HEK293 (cell line): ENCODE data around the gene DOK6.
A peak's percentile ranks its signal among the peaks of the same experiment; 100 is the strongest.

Experiments
- CTCF ChIP-seq: fragments of 450-650 bp; formaldehyde crosslinking; IDR thresholded peaks from 2 replicates; pipeline ENCODE4 v1.5.1; 2016; ENCODE audit warnings: missing biosample characterization, missing genetic modification characterization
- IKZF3 ChIP-seq: fragments of 450-650 bp; IDR thresholded peaks from 2 replicates; pipeline ENCODE4 v1.5.0; 2018; ENCODE audit warnings: missing biosample characterization, mild to moderate bottlenecking, missing genetic modification characterization, moderate library complexity
- KLF7 ChIP-seq: fragments of 450-650 bp; formaldehyde crosslinking; IDR thresholded peaks from 2 replicates; pipeline ENCODE4 v1.5.1; 2016; ENCODE audit warnings: missing biosample characterization, missing genetic modification characterization, borderline replicate concordance
- MEIS1 ChIP-seq: sonication (generic); formaldehyde crosslinking; IDR thresholded peaks from 2 replicates; pipeline ENCODE4 v1.8.1; 2022; ENCODE audit warnings: missing genetic modification reagents, mild to moderate bottlenecking, borderline replicate concordance
- PRDM2 ChIP-seq: fragments of 450-650 bp; formaldehyde crosslinking; IDR thresholded peaks from 2 replicates; pipeline ENCODE4 v1.5.1; 2016; ENCODE audit warnings: missing biosample characterization, missing genetic modification characterization, borderline replicate concordance
- PRDM4 ChIP-seq: fragments of 450-650 bp; formaldehyde crosslinking; IDR thresholded peaks from 2 replicates; pipeline ENCODE4 v1.5.1; 2017; ENCODE audit warnings: missing biosample characterization, missing genetic modification characterization
- SCRT1 ChIP-seq: fragments of 450-650 bp; formaldehyde crosslinking; IDR thresholded peaks from 2 replicates; pipeline ENCODE4 v1.5.1; 2016; ENCODE audit warnings: missing biosample characterization, missing genetic modification characterization, borderline replicate concordance
- YY2 ChIP-seq: fragments of 450-650 bp; formaldehyde crosslinking; IDR thresholded peaks from 2 replicates; pipeline ENCODE4 v1.5.1; 2016; ENCODE audit warnings: missing biosample characterization, missing genetic modification characterization
- ZFP37 ChIP-seq: fragments of 450-650 bp; formaldehyde crosslinking; IDR thresholded peaks from 2 replicates; pipeline ENCODE4 v1.5.1; 2016; ENCODE audit warnings: missing biosample characterization, missing genetic modification characterization
- ZNF157 ChIP-seq: fragments of 450-650 bp; formaldehyde crosslinking; IDR thresholded peaks from 2 replicates; pipeline ENCODE4 v1.5.1; 2016; ENCODE audit warnings: missing biosample characterization, missing genetic modification characterization
- ZNF16 ChIP-seq: fragments of 450-650 bp; formaldehyde crosslinking; IDR thresholded peaks from 2 replicates; pipeline ENCODE4 v1.5.1; 2016; ENCODE audit warnings: low read depth, missing biosample characterization, missing genetic modification characterization
- ZNF23 ChIP-seq: fragments of 450-650 bp; formaldehyde crosslinking; IDR thresholded peaks from 2 replicates; pipeline ENCODE4 v1.5.1; 2016; ENCODE audit warnings: missing biosample characterization, missing genetic modification characterization, borderline replicate concordance
- ZNF366 ChIP-seq: fragments of 450-650 bp; formaldehyde crosslinking; conservative IDR thresholded peaks from 2 replicates; pipeline ENCODE4 v1.5.1; 2016; ENCODE audit warnings: missing biosample characterization, missing genetic modification characterization
- ZNF629 ChIP-seq: fragments of 450-650 bp; formaldehyde crosslinking; IDR thresholded peaks from 2 replicates; pipeline ENCODE4 v1.5.1; 2017; ENCODE audit warnings: missing biosample characterization, missing genetic modification characterization
- ZNF707 ChIP-seq: fragments of 450-650 bp; formaldehyde crosslinking; IDR thresholded peaks from 2 replicates; pipeline ENCODE4 v1.5.1; 2016; ENCODE audit warnings: missing biosample characterization, missing genetic modification characterization
- ZNF843 ChIP-seq: fragments of 450-650 bp; formaldehyde crosslinking; IDR thresholded peaks from 2 replicates; pipeline ENCODE4 v1.5.1; 2016; ENCODE audit warnings: missing biosample characterization, missing genetic modification characterization
- TF ChIP-seq, protein P1 (sequence below): fragments of 450-650 bp; formaldehyde crosslinking; IDR thresholded peaks from 2 replicates; pipeline ENCODE4 v1.5.0; 2017; ENCODE audit warnings: missing biosample characterization, missing genetic modification characterization, borderline replicate concordance
- TF ChIP-seq, protein P2 (sequence below): fragments of 450-650 bp; formaldehyde crosslinking; IDR thresholded peaks from 2 replicates; pipeline ENCODE4 v1.5.1; 2016; ENCODE audit warnings: missing biosample characterization, missing genetic modification characterization
- TF ChIP-seq, protein P3 (sequence below): fragments of 450-650 bp; formaldehyde crosslinking; IDR thresholded peaks from 2 replicates; pipeline ENCODE4 v1.5.1; 2016; ENCODE audit warnings: missing biosample characterization, missing genetic modification characterization

Gene DOK6

GRCh38 chr18:69845593-69846506, 445.2 kb downstream of the DOK6 start (continued):
- no peak for TF ChIP-seq PRDM2 (tag by site-specific recombination)
- TF ChIP-seq ZNF843 (tag by site-specific recombination) = peak; percentile 79
- TF ChIP-seq, protein P1, sequence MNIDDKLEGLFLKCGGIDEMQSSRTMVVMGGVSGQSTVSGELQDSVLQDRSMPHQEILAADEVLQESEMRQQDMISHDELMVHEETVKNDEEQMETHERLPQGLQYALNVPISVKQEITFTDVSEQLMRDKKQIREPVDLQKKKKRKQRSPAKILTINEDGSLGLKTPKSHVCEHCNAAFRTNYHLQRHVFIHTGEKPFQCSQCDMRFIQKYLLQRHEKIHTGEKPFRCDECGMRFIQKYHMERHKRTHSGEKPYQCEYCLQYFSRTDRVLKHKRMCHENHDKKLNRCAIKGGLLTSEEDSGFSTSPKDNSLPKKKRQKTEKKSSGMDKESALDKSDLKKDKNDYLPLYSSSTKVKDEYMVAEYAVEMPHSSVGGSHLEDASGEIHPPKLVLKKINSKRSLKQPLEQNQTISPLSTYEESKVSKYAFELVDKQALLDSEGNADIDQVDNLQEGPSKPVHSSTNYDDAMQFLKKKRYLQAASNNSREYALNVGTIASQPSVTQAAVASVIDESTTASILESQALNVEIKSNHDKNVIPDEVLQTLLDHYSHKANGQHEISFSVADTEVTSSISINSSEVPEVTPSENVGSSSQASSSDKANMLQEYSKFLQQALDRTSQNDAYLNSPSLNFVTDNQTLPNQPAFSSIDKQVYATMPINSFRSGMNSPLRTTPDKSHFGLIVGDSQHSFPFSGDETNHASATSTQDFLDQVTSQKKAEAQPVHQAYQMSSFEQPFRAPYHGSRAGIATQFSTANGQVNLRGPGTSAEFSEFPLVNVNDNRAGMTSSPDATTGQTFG (tag by site-specific recombination) = no peak
- TF ChIP-seq, protein P2, sequence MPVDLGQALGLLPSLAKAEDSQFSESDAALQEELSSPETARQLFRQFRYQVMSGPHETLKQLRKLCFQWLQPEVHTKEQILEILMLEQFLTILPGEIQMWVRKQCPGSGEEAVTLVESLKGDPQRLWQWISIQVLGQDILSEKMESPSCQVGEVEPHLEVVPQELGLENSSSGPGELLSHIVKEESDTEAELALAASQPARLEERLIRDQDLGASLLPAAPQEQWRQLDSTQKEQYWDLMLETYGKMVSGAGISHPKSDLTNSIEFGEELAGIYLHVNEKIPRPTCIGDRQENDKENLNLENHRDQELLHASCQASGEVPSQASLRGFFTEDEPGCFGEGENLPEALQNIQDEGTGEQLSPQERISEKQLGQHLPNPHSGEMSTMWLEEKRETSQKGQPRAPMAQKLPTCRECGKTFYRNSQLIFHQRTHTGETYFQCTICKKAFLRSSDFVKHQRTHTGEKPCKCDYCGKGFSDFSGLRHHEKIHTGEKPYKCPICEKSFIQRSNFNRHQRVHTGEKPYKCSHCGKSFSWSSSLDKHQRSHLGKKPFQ (tag by site-specific recombination) = peak; percentile 79; the same call in 1 of the 2 replicates
- TF ChIP-seq ZNF157 (tag by site-specific recombination) = no peak
- TF ChIP-seq CTCF = peak; percentile 37; the same call in 1 of the 2 replicates
- TF ChIP-seq ZNF629 (tag by site-specific recombination) = peak; percentile 51; the same call in 1 of the 2 replicates
- no peak for TF ChIP-seq ZNF707
- no peak for TF ChIP-seq MEIS1 (CRISPR knock-in tag)
- TF ChIP-seq YY2 (tag by site-specific recombination) = no peak
- no peak for TF ChIP-seq ZNF16
- peak; percentile 78 for TF ChIP-seq SCRT1 (tag by site-specific recombination)
- TF ChIP-seq ZNF23 (tag by site-specific recombination) = no peak
- no peak for TF ChIP-seq KLF7 (tag by site-specific recombination)
- TF ChIP-seq ZNF366 (tag by site-specific recombination) = peak; percentile 68; the same call in 1 of the 2 replicates
- TF ChIP-seq, protein P3, sequence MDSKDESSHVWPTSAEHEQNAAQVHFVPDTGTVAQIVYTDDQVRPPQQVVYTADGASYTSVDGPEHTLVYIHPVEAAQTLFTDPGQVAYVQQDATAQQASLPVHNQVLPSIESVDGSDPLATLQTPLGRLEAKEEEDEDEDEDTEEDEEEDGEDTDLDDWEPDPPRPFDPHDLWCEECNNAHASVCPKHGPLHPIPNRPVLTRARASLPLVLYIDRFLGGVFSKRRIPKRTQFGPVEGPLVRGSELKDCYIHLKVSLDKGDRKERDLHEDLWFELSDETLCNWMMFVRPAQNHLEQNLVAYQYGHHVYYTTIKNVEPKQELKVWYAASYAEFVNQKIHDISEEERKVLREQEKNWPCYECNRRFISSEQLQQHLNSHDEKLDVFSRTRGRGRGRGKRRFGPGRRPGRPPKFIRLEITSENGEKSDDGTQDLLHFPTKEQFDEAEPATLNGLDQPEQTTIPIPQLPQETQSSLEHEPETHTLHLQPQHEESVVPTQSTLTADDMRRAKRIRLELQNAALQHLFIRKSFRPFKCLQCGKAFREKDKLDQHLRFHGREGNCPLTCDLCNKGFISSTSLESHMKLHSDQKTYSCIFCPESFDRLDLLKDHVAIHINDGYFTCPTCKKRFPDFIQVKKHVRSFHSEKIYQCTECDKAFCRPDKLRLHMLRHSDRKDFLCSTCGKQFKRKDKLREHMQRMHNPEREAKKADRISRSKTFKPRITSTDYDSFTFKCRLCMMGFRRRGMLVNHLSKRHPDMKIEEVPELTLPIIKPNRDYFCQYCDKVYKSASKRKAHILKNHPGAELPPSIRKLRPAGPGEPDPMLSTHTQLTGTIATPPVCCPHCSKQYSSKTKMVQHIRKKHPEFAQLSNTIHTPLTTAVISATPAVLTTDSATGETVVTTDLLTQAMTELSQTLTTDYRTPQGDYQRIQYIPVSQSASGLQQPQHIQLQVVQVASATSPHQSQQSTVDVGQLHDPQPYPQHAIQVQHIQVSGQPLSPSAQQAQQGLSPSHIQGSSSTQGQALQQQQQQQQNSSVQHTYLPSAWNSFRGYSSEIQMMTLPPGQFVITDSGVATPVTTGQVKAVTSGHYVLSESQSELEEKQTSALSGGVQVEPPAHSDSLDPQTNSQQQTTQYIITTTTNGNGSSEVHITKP (tag by site-specific recombination) = peak; percentile 52; the same call in 1 of the 2 replicates
- TF ChIP-seq IKZF3 (tag by site-specific recombination) = peak; percentile 45; the same call in 1 of the 2 replicates
- TF ChIP-seq PRDM4 (tag by site-specific recombination) = peak; percentile 94
- TF ChIP-seq ZFP37 (tag by site-specific recombination) = 0 out of 2 replicates have a peak, but pooled peaks have one; percentile 43
